GM12801 (cell line): ENCODE measurements around the gene FHL5.

ENCODE experiments used
- TF ChIP-seq, protein P1 (sequence below): IDR thresholded peaks from one replicate; pipeline ENCODE4 v1.5.1; 2011; ENCODE audit warnings: control low read depth; ENCODE audit not compliant: insufficient read length; ENCODE audit errors: extremely low read depth

FHL5 gene

DNA sequence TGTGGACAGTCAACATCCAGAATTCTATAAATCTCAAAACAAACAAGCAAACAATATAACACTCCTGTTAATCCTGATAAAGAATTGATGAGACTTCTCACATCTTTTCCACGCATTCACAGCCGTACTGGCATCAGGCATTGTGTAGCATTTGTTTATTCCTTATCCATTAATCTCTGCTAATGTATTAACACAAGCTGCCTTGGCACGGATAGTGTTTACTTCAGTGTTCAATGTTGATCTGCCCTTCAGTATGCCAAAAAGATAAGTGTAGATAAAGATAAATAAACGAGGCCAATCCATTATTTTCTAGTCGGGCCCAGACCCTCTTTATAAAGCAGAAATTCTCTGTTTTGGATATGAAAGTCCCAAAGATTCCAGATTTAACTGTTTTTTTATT is 25.2 kb upstream of the FHL5 start:
- TF ChIP-seq, protein P1, sequence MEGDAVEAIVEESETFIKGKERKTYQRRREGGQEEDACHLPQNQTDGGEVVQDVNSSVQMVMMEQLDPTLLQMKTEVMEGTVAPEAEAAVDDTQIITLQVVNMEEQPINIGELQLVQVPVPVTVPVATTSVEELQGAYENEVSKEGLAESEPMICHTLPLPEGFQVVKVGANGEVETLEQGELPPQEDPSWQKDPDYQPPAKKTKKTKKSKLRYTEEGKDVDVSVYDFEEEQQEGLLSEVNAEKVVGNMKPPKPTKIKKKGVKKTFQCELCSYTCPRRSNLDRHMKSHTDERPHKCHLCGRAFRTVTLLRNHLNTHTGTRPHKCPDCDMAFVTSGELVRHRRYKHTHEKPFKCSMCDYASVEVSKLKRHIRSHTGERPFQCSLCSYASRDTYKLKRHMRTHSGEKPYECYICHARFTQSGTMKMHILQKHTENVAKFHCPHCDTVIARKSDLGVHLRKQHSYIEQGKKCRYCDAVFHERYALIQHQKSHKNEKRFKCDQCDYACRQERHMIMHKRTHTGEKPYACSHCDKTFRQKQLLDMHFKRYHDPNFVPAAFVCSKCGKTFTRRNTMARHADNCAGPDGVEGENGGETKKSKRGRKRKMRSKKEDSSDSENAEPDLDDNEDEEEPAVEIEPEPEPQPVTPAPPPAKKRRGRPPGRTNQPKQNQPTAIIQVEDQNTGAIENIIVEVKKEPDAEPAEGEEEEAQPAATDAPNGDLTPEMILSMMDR: no peak

DNA sequence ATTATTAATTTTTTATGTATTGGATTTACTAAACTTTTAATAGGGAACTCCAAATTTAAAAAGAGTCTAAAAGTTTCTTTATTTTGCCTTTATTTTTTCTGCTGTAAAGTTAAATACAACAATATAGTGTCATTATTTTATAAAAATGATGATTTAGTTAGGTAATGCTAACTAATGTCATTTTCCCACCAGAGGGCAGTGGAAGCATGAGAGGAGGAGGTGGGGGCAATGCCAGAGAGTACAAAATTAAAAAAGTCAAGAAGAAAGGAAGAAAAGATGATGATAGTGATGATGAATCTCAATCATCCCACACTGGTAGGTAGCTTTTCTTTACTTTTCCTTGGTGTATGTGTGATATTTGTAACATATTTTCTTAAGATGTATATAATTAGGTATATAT is 20.2 kb upstream of the FHL5 start:
- TF ChIP-seq, protein P1: no peak

DNA sequence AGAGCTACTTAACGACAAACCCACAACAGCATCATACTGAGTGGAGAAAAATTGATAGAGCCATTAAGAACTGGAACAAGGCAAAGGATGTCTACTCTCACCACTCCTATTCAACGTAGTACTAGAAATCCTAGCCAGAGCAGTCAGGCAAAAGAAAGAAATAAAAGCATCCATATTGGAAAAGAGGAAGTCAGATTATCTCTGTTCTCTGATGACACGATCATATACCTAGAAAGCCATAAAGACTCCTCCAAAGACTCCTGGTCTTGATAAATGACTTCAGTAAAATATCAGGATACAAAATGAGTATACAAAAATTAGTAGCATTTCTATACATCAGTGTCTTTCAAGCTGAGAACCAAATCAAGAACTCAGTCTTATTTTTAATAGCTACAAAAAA is 17.0 kb upstream of the FHL5 start:
- TF ChIP-seq, protein P1: no peak

DNA sequence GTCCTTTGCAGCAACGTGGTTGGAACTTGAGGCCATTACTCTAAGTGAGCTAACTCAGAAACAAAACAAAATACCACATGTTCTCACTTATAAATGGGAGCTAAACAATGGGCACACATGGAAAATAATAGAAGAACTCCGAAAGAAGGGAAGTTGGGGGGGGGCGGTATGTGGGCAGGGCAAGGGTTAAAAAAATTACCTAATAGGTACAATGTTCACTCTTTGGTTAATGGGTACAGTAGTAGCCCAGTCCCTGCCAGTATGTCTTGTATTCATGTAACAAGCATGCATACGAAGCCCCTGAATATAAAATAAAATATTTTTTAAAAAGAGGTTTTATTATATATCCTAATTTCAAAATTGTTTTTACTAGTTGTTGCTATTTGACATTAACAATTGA is 15.3 kb upstream of the FHL5 start:
- TF ChIP-seq, protein P1: no peak

DNA sequence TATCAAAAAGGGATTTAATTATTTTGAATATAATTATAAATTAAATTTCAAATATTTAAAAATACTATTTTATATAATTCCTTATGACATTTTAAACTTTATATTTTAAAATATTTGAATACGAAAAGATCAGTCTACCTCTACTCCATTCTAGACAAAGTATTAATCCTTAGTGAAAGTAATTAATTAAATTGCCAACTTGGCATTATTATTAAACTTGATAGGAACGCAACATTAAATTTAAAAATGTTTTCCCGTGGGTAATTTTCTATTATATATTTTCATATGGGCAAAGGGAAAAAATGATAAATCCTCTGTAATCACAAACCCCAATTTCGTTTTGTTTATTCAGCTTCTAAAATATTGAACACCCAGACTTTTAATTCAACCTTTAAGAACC is 8.4 kb upstream of the FHL5 start:
- TF ChIP-seq, protein P1: no peak

DNA sequence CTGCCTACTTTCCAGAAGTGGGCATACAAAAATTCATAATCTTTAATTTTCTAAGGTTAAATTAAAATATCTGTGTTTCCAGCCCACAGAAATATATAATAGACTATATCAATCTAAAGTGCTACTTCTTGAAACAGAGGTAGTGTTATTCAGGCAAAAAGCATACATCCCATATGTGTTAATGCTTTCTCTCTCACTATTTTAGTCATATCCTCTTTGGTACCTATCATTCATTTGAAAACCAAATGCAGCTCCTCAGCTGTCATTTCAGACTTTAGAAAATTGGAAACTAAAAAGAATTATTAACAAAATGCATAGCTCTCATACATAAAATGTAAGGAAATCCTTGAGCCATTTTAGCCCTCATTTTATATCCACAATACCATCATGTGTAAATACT is 925 bp downstream of the FHL5 start:
- TF ChIP-seq, protein P1: no peak

DNA sequence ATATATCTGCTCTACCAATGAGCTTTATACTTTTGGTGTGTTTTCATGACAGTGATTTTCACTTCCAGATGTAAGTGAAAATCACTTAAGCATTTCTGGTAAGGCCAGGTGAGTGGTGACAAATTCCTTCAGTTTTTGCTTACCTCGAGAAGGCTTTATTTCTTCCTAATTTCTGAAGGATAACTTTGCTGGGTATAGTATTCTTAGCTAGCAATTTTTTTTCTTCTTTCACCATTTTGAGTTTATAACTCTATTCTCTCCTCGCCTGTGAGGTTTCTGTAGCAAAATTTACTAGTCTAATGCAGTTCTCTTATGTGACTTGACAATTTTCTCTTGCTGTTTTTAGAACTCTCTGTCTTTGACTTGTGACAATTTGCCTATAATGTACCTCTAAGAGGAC is 7.1 kb downstream of the FHL5 start:
- TF ChIP-seq, protein P1: no peak

DNA sequence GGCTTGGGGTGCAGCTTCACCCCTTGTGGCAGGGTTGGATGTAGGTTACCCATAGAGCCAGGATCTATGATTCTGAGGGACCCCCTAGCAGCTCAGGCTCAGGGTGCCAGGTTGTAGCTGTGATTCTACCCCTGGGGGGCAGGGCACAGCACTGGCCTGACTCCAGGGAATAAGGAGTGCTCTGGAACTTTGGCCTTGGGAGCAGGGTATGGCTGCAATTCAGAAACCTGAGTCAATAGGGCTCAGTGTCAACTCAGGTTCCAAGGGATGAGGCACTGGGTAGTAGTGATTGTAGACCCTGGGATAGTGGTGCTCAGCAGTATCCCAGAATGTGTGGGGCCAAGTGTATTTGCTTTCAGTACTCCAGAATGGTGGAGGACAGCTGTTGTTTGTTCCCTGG is 8.6 kb downstream of the FHL5 start:
- TF ChIP-seq, protein P1: no peak
